Activated T-cell treated with anti-CD3 and anti-CD28 coated beads, Interleukin-2, amount 50 U/mL, for 72 hours (primary cell): Measurements from ENCODE around the gene OR13F1. TPM values are rescaled to one million over a fixed set of nuclear protein-coding genes. Genes with fewer than 3 reads are reported as not detected.

ENCODE experiments used
- ATAC-seq, 2 donors: fragments of 150-1000 bp; cut with Tn5 transposase; replicated peaks in 1 of 2; 2 replicates each; pipeline ENCODE4 v1.10.0; 2021; ENCODE audit warnings: moderate library complexity in 2 of 2, mild to moderate bottlenecking in 1 of 2
- DNase-seq, 2 donors: peaks; one replicate each; pipeline ENCODE4 v3.0.0; 2021 to 2022; ENCODE audit warnings: mixed read lengths in 1 of 2
- H3K27ac Mint-ChIP-seq: one replicate; pipeline ENCODE4 v1.8.0; 2022; ENCODE audit warnings: mild to moderate bottlenecking, moderate library complexity, mixed read lengths
- H3K27me3 Mint-ChIP-seq: one replicate; pipeline ENCODE4 v1.8.0; 2022; ENCODE audit warnings: low read depth, mixed read lengths
- H3K36me3 Mint-ChIP-seq, 2 donors: one replicate each; pipeline ENCODE4 v1.8.0; 2022; ENCODE audit warnings: mixed read lengths in 2 of 2, mild to moderate bottlenecking in 1 of 2; ENCODE audit not compliant: insufficient read depth in 2 of 2
- H3K4me1 Mint-ChIP-seq: one replicate; pipeline ENCODE4 v1.8.0; 2022; ENCODE audit warnings: low read depth, mixed read lengths
- H3K4me3 Mint-ChIP-seq, 2 donors: one replicate each; pipeline ENCODE4 v1.8.0; 2022; ENCODE audit warnings: mild to moderate bottlenecking in 2 of 2, mixed read lengths in 2 of 2, moderate library complexity in 2 of 2
- H3K9me3 Mint-ChIP-seq, 2 donors: one replicate each; pipeline ENCODE4 v1.8.0; 2022; ENCODE audit warnings: mixed read lengths in 2 of 2
- total RNA-seq, 2 donors: library from RNA; stranded (reverse); gene quantifications; one replicate each; pipeline ENCODE4 v1.2.3, GENCODE V29; 2022

OR13F1 gene
- total RNA-seq, 2 donors from 2014 or later: not detected

DNA sequence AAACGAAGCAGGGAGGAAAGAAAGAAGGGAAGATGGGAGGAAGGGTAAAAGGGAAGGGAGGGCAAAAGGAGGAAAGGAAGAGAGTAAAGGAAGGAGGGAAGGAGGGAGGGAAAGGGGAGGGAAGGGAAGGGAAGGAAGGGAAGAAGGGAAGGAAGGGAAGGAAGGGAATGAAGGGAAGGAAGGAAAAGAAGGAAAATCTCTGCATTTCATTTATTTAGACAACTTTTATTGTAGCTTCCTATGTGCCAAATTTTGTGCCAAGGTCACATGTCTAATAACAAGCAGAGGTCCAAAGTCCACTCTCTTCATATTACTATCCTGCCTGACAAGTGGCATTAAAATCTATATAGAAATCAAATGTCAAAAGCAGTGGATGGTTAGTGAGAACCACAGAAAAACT, 35.2 kb downstream of the OR13F1 start:
- Mint-ChIP-seq H3K9me3 (no peaks in the 10 kb centered on the region), H3K27ac (no peak overlapping the region), H3K36me3 (no peaks in the 10 kb centered on the region), H3K27me3 (no peaks in the 10 kb centered on the region), H3K4me3 (no peak overlapping the region), H3K4me1 (no peaks in the 10 kb centered on the region)
- DNase-seq (no peak), ATAC-seq (no peak)

DNA sequence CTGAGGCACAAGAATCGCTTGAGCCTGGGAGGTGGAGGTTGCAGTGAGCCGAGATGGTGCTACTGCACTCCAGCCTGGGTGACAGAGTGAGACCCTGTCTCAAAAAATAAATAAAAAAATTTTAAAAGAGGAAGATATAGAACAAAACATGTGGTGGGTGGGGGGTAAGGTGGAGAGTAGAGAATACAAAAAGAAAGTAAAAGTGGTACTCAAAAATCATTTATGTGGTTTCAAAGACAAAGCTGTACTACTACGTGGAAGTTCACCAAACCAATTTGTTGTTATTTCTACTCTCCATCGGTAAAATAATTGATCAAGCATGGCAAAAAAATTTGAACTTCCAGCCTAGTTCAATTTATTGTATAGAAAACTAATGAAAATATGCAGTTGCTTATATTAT, 40.6 kb downstream of the OR13F1 start:
- ATAC-seq (no peak), DNase-seq (no peak)
- Mint-ChIP-seq H3K27me3 (no peaks in the 10 kb centered on the region), H3K9me3 (no peaks in the 10 kb centered on the region), H3K4me1 (no peaks in the 10 kb centered on the region), H3K36me3 (no peaks in the 10 kb centered on the region), H3K27ac (no peak overlapping the region), H3K4me3 (no peak overlapping the region)

DNA sequence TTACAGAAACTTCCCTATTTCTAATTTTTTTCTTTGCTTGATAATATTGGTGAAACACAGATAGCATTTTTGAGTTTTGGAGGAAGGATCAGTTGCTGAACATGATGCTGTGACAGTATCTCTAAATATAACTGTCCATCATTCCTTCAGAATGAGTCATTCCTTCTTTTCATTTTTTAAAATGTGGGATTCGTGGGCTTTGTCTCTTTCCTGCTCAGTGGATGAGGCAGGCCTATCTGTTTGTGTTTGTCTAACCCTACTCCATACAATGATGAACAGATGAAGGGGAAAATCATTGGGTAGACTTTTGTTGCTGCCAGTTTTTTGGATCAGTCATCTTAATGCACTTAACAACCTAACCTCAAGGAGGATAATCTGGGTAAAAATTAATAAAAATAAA, 49.2 kb downstream of the OR13F1 start:
- H3K27me3 Mint-ChIP-seq: no peaks in the 10 kb centered on the region
- DNase-seq: no peak
- no peak overlapping the region for H3K27ac Mint-ChIP-seq
- peaks cover 2 to 5% of the 10 kb centered on the region in 2 donors for H3K9me3 Mint-ChIP-seq
- H3K4me3 Mint-ChIP-seq: no peak overlapping the region
- H3K4me1 Mint-ChIP-seq: no peaks in the 10 kb centered on the region
- no peaks in the 10 kb centered on the region for H3K36me3 Mint-ChIP-seq
- no peak for ATAC-seq

Other genes with a start within 250 kb of the OR13F1 start
- not detected for gene OR13C4, start 22.9 kb downstream of the OR13F1 start, total RNA-seq
- gene OR13C3, start 32.6 kb downstream of the OR13F1 start, total RNA-seq: not detected
- gene OR13C8, start 64.9 kb downstream of the OR13F1 start, total RNA-seq: not detected
- not detected for gene OR13C5, start 95.2 kb downstream of the OR13F1 start, total RNA-seq
- not detected for gene OR13C2, start 101.4 kb downstream of the OR13F1 start, total RNA-seq
- not detected for gene OR13C9, start 113.9 kb downstream of the OR13F1 start, total RNA-seq
- gene OR13D1, start 190.3 kb downstream of the OR13F1 start, total RNA-seq: not detected
- gene NIPSNAP3A, start 243.4 kb downstream of the OR13F1 start, total RNA-seq: 1 to 10 TPM; 9.2 to 9.9 TPM